Muscle of arm (tissue), 12 donors: ENCODE measurements around the gene DHX9. TPM values are rescaled to one million over a fixed set of nuclear protein-coding genes. Genes with fewer than 3 reads are reported as not detected.

ENCODE experiments used
- DNase-seq: peaks from one replicate; pipeline ENCODE4 v3.0.0-alpha.2; 2013
- polyA plus RNA-seq, 12 donors: library from polyadenylated mRNA; unstranded; fragments of 120-200 nt; gene quantifications; one replicate each; pipeline ENCODE4 v1.2.1, GENCODE V29; 2013; ENCODE audit not compliant: insufficient read length in 12 of 12

Gene DHX9
- polyA plus RNA-seq, 12 donors, result 109 to 149 (median 135) TPM; not detected in 1

GRCh38 chr1:182829285-182829932 is 9.7 kb upstream of the DHX9 start:
- no peak for DNase-seq

GRCh38 chr1:182833271-182833670 is 5.9 kb upstream of the DHX9 start:
- DNase-seq, result no peak

GRCh38 chr1:182834326-182834725 is 4.8 kb upstream of the DHX9 start:
- no peak for DNase-seq

- no peak for DNase-seq
Measured at GRCh38 chr1:182835806-182836205, 3.3 kb upstream of the DHX9 start.

DNA sequence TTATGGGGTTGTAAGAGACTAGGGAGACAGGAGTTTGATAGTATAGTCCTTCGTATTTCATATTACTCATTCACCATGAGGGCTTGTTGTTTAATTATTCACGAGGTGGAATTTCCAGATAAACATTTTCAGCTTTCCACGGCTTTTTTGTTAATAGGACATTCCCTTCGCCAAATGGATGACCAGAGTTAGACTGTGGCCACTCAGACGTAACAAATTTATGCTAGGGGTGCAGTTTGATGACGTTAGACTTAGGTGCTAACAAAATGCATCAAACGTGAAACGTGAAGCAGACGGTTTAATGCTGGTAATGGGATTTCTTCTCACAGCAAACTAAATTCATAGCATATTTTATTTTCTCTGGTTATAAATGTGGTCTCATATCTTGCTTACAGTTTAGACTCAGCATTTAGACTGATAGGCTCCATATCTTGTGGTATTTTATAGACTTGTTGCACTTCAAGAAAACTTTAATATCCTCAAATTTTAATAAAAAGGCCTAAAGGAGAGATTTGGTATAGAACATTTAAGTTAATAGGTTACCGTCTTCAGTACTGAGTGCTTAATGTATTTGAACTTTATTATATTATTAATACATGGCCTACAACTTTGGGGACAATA is 2.3 kb downstream of the DHX9 start:
- DNase-seq, result no peak

GRCh38 chr1:182842265-182842664 is 3.1 kb downstream of the DHX9 start:
- DNase-seq, result no peak

DNA sequence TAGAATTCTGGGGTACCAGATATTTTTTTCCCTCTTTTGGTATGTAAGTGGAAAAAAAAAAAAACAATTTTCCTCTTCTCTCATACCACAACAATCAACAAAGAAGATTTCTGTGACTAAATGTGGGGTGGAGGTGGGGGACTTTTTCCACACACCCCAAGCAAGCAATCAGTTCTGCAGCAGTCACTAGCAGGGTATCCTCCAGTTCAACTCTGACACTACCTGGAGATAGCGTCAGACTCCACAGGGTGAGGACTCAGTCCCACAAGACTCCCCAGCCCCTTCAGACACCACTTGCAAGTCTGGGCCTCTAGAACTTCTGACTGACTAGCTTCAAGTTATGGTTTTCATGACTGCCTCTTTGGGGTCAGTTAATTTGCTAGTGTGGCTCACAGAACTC is 6.2 kb downstream of the DHX9 start:
- DNase-seq, result no peak

GRCh38 chr1:182845894-182846293 is 6.7 kb downstream of the DHX9 start:
- no peak for DNase-seq

DNA sequence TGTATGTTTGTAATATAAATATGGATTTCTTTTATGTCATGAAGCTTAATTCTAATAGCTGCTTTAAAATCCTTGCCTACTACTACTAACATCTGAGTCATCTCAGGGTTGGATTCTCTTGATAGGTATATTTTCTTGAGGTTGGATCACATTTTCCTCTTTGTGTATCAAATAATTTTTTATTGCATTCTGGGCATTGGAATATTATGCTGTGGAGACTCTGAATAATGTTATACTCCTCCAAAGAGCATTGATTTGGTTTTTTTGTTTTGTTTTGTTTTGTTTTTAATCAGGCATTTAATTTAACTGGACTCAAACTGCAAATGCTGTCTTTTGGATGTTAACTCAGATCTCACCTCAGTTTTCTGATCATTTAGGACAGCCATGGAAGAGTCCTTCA is 8.0 kb downstream of the DHX9 start:
- DNase-seq, result no peak

- no peak for DNase-seq
Measured at GRCh38 chr1:182848736-182849135, 9.6 kb downstream of the DHX9 start.

- DNase-seq, result no peak
Measured at GRCh38 chr1:182850319-182850718, 11.2 kb downstream of the DHX9 start.

DNA sequence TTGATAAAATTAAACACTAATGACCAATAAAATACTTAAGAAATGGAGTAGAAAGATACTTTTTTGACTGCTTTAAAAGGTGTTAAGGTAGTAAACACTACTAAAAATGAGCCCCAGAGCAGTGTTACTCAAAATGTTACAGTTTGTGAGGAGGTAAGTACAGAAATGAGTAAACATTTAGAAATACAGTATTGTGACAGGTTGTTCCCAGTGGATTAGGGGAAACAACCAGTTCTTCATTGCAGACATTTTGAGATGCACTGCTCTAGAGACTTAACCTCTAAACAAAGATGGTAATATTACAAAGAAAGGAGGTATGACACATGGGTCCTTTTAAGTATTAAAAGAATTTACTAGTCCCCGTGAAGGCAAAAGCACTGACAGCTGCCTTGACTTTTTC is 12.7 kb downstream of the DHX9 start:
- DNase-seq, result no peak

- no peak for DNase-seq
Measured at GRCh38 chr1:182855911-182856310, 16.8 kb downstream of the DHX9 start.

DNA sequence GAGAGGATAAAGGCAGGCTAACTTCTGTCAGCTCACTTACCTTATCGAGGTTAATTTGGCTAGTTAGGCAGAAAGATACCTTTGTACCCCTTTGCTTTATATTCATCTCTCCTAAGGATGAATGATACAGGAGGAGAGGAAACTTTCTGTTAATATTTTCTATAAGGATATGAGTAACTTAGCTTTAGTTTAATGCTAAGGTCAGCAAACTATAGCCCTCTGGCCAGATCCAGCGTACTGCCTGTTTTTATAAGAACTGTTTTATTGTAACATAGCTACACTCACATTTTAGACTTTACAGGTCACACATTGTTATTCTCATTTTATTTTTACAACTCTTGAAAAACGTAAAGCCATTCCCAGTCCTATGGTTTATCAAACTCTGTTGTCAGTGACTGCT is 18.1 kb downstream of the DHX9 start:
- no peak for DNase-seq

DNA sequence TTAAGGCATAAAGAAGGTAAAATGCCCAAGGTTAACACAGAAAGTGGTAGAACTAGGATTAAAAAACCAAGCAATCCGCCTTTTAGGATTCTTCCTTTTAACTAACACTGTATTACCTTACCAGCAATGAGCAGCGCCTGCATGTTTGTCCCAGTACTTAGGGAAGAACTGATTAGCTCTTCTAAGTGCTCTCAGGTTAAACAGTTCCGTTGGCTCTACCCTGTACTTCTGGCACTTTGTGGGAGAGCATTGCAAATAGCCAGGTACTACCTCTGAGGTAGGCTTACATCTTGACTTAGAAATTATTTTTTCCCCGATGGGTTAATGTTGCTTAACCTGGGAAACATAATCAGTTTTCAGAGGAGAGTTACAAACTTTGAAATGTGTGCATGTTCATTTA is 21.5 kb downstream of the DHX9 start:
- DNase-seq, result no peak

DNA sequence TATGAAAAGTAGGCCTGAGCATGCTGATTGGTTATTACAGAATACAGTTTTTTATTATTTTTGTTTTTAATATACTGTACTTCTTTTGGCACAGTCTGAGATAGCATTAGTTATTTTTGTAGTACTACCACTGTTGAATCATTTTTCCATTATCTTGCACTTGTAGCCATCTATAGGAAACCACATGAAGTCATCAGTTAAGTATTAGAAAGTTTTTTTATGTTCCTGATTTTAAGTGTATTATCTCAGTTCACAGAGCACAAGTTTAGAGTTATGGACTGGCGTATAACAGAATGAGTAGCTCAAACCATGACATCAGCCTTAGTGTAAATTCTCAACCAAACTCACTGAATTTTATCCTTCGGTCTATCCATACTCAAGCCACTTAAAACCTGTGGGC is 22.8 kb downstream of the DHX9 start:
- DNase-seq, result no peak

GRCh38 chr1:182862827-182863226 is 23.7 kb downstream of the DHX9 start:
- no peak for DNase-seq

DNA sequence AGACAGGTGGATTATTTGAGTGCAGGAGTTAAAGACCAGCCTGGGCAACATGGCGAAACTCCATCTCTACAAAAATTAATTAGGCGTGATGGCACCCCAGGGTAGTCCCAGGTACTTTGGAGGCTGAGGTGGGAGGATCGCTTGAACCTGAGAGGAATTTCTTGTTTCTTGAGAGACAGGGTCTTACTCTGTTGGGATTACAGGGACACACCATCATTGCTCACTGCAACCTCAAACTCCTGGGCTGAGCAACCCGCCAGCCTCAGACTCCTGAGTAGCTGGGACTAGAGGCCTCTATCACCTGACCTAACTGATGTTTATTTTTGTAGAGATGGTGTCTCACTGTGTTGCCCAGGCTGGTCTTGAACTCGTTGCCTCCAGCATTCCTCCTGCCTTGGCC is 24.8 kb downstream of the DHX9 start:
- DNase-seq, result no peak

GRCh38 chr1:182867861-182868260 is 28.7 kb downstream of the DHX9 start:
- DNase-seq, result no peak

DNA sequence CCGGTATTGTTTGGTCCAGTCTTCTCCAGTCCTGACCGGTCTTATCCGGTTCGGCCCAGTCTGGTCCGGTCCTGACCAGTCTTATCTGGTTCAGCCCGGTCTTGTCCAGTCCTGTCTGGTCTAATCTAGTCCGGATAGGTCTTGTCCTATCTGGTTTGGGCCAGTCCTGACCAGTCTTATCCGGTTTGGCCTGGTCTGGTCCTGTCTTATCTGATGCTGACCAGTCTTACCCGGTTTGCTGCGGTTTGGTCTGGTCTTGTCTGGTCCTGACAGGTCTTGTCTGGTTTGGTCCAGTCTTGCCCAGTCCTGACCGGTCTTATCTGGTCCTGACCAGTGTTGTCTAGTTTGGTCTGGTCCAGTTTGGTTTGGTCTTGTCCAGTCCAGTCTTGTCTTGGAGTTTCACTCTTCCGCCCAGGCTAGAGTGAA is 30.1 kb downstream of the DHX9 start:
- DNase-seq, result no peak

DNA sequence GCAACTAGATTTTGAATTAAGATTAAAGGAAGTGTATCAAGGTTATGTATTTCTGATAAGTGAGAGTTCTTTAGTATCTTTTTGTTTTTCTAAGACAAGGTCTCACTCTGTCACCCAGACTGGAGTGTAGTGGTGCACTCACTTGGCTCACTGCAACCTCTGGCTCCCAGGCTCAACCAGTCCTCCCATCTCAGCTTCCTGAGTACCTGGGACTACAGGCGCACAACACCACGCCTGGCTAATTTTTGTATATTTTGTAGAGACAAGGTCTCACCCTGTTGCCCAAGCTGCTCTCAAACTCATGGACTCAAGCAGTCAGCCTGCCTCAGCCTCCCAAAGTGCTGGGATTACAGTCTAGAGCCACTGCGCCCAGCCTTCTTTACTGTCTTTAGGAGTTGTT is 33.7 kb downstream of the DHX9 start:
- no peak for DNase-seq

DNA sequence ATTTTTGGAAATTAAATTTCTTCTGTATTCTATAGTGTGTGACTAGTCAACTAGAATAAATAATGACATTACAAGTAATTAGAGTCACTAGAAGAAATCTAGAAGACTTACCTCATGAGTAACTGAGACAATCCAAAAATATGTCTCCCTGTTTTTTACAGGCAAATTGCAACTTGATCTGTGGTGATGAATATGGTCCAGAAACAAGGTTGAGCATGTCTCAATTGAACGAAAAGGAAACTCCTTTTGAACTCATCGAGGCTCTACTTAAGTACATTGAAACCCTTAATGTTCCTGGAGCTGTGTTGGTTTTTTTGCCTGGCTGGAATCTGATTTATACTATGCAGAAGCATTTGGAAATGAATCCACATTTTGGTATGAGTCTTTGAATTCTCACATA is 36.7 kb downstream of the DHX9 start:
- no peak for DNase-seq

GRCh38 chr1:182877331-182877730 is 38.2 kb downstream of the DHX9 start:
- DNase-seq, result no peak

GRCh38 chr1:182877842-182878241 is 38.7 kb downstream of the DHX9 start:
- no peak for DNase-seq
